ENCODE results near the gene OR5AU1.

Gene OR5AU1

DNA sequence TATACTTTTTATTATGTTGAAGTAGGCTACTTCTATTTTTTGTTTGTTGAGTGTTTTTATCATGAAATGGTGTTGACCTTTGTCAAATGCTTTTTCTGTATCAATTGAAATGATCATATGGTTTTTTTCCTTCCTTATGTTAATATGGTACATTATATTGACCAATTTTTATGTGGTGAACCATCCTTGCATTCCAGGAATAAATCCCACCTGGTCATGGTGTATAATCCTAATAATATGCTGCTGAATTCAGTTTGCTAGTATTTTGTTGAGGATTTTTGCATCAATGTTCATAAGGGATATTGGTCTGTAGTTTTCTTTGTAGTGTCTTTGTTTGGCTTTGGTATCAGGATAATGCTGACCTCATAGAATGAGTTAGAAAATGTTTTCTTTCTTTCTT is 10.4 kb downstream of the OR5AU1 start:
- no peak for DNase-seq (ENCODE audit: low read depth)
- TF ChIP-seq, protein P1, sequence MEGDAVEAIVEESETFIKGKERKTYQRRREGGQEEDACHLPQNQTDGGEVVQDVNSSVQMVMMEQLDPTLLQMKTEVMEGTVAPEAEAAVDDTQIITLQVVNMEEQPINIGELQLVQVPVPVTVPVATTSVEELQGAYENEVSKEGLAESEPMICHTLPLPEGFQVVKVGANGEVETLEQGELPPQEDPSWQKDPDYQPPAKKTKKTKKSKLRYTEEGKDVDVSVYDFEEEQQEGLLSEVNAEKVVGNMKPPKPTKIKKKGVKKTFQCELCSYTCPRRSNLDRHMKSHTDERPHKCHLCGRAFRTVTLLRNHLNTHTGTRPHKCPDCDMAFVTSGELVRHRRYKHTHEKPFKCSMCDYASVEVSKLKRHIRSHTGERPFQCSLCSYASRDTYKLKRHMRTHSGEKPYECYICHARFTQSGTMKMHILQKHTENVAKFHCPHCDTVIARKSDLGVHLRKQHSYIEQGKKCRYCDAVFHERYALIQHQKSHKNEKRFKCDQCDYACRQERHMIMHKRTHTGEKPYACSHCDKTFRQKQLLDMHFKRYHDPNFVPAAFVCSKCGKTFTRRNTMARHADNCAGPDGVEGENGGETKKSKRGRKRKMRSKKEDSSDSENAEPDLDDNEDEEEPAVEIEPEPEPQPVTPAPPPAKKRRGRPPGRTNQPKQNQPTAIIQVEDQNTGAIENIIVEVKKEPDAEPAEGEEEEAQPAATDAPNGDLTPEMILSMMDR (IDR thresholded peaks at IDR 0.05; ENCODE audit: low read depth, low read length, missing control alignments), result no peak
- no peak overlapping the region for H3K4me3 ChIP-seq (ENCODE audit: low read depth, low read length)

DNA sequence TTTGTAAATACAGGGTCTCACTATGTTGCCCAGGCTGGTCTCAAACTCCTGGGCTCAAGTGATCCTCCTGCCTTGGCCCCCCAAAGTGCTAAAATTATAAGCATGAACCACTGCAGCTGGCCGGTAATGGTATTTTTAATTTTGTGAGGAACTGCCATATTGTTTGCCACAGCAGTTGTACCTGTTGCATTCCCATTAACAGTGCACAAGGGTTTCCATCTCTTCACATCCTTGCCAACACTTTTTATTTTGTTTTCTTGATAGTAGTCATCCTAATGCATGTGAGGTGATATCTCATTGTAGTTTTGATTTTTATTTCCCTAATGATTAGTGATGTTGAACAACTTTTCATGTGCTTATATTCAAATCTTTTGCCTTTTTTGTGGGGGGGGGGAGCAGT is 13.5 kb downstream of the OR5AU1 start:
- H3K4me3 ChIP-seq (ENCODE audit: low read depth, low read length), result no peak overlapping the region
- TF ChIP-seq, protein P1 (IDR thresholded peaks at IDR 0.05; ENCODE audit: low read depth, low read length, missing control alignments), result no peak
- DNase-seq (ENCODE audit: low read depth), result no peak

DNA sequence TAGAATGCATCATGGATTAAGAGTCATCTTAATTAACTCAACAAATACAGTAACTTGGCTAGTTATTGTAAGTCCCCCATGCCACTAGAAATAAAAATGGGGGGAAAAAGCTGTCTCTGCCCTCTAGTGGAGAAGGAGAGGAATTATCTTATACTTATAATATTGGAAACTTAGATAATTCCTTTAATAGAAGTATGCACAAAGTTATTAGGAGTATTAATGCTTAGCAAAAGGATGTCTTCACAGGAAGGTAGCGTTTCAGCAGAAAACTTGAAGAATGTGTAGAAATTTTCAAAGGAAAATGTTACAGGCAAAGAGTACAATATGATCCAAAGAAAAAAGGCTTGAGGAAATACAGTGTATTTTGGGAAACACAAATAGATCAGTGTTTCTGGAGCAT is 19.8 kb downstream of the OR5AU1 start:
- TF ChIP-seq, protein P1 (IDR thresholded peaks at IDR 0.05; ENCODE audit: low read depth, low read length, missing control alignments), result peak; percentile 44
- DNase-seq (ENCODE audit: low read depth), result no peak
- no peak overlapping the region for H3K4me3 ChIP-seq (ENCODE audit: low read depth, low read length)

DNA sequence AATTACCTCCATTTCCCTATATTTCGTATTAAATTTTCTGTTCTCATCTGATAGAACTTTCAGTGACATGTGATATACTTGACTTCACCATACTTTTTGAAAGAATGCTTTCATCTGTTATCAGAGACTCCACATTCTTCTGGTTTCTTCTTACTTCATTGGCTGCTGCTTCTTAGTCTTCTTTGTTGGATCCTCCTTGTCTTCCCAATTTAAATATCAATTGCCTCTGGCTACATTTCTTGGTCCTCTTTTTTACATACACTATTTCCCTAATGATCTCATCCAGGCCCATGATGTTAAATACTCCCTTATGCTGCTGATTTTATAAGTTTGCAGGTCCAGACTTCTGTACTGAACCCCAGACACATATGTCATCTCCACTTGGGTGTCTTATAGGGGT is 22.0 kb downstream of the OR5AU1 start:
- H3K4me3 ChIP-seq (ENCODE audit: low read depth, low read length), result no peak overlapping the region
- DNase-seq (ENCODE audit: low read depth), result no peak
- TF ChIP-seq, protein P1 (IDR thresholded peaks at IDR 0.05; ENCODE audit: low read depth, low read length, missing control alignments), result no peak

DNA sequence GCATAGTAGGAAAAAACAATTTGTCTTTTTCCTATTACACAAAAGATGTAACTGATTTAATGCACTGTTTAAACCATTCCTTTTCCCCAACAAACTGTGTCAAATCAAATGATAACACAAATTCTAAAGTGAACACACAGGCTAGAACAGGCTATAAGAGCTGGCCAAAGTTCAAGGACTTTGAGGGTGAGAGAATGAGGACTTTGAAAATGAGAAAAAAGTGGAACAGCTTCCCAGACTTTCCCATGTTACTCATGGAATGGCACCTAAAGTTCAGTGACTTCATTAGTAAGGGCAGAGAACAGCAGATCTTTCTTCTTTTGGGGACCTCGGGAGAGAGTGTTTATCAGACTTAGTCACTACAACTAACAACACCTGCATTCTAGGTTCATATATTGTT is 32.4 kb downstream of the OR5AU1 start:
- no peak for DNase-seq (ENCODE audit: low read depth)
- TF ChIP-seq, protein P1 (IDR thresholded peaks at IDR 0.05; ENCODE audit: low read depth, low read length, missing control alignments), result no peak
- no peak overlapping the region for H3K4me3 ChIP-seq (ENCODE audit: low read depth, low read length)

DNA sequence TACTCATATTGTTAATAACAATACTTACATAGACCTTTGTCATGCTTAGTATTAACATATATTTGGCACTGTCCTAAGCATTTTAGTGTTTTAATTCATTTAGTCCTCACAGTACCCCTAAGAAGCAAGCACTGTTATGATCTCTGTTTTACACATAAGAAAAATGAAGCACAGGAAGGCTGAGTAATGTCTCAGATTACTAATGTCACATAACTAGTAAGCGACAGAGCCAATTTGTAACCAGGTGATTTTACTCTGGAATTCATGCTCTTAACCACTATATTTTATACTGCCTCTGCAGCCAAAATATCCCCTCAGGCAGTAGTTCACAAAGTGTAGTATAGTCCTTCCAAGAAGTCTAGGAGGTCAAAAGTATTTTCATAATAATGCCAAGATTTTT is 34.7 kb downstream of the OR5AU1 start:
- no peak for DNase-seq (ENCODE audit: low read depth)
- H3K4me3 ChIP-seq (ENCODE audit: low read depth, low read length), result no peak overlapping the region
- TF ChIP-seq, protein P1 (IDR thresholded peaks at IDR 0.05; ENCODE audit: low read depth, low read length, missing control alignments), result no peak

DNA sequence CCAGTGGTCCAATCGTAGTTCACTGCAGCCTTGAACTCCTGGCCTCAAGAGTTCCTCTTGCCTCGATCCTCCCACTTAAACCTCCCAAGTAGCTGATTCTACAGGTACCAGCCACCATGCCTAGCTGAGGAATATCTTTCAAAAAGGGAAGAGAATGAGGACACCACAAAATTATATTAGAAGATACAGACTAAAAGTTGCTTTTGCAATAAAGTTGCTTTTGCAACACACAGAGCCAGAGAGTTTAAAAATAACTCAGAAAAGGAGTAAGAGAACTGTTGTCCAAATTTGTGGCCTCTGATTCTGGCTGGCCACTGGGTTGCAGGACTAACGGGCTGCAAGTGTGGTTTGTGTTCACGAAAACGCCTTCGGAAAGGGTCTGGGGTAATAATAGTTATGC is 35.2 kb downstream of the OR5AU1 start:
- no peak for DNase-seq (ENCODE audit: low read depth)
- TF ChIP-seq, protein P1 (IDR thresholded peaks at IDR 0.05; ENCODE audit: low read depth, low read length, missing control alignments), result no peak
- H3K4me3 ChIP-seq (ENCODE audit: low read depth, low read length), result no peak overlapping the region

Data from GM12864 (cell line).